HL-60 (cell line): ENCODE measurements around the gene GFOD2.

Experiments
- DNase-seq, 2 experiments: peaks; one replicate each; pipeline ENCODE4 v3.0.0-alpha.2; 2010 to 2020; ENCODE audit warnings: low read depth in 1 of 2, low spot score in 1 of 2
- H3K27ac ChIP-seq: fragments of 250-450 bp; sonication (Bioruptor Pico); replicated peaks from 2 replicates; pipeline ENCODE4 v1.5.1; 2020; ENCODE audit warnings: mild to moderate bottlenecking, moderate library complexity
- H3K27me3 ChIP-seq: fragments of 250-450 bp; sonication (Bioruptor Pico); 2 replicates; pipeline ENCODE4 v1.5.1; 2021; ENCODE audit warnings: mild to moderate bottlenecking, moderate library complexity; ENCODE audit not compliant: insufficient read depth, poor library complexity, severe bottlenecking
- H3K4me3 ChIP-seq: replicated peaks from 2 replicates; pipeline ENCODE4 v1.5.1; 2011; ENCODE audit warnings: mild to moderate bottlenecking, control low read depth, low read length; ENCODE audit not compliant: insufficient read depth
- CTCF ChIP-seq: IDR thresholded peaks from one replicate; pipeline ENCODE4 v1.5.1; 2011; ENCODE audit warnings: low read length, control low read depth, inconsistent platforms; ENCODE audit not compliant: insufficient read depth
- GABPA ChIP-seq: IDR thresholded peaks from 2 replicates; pipeline ENCODE4 v1.6.1; 2012; ENCODE audit warnings: low read depth
- POLR2AphosphoS5 ChIP-seq: IDR thresholded peaks from 2 replicates; pipeline ENCODE4 v1.6.1; 2012; ENCODE audit warnings: low read depth
- REST ChIP-seq: IDR thresholded peaks from 2 replicates; pipeline ENCODE4 v1.6.1; 2012; ENCODE audit warnings: low read depth; ENCODE audit not compliant: insufficient replicate concordance
- SPI1 ChIP-seq: IDR thresholded peaks from 2 replicates; pipeline ENCODE4 v1.6.1; 2012; ENCODE audit warnings: low read depth, mild to moderate bottlenecking, borderline replicate concordance

The GFOD2 gene

GRCh38 chr16:67708368-67708771, 10.7 kb downstream of the GFOD2 start:
- Histone ChIP-seq H3K27ac (no peak overlapping the region), H3K27me3 (no peaks in the 10 kb centered on the region), H3K4me3 (no peak overlapping the region)
- TF ChIP-seq POLR2AphosphoS5 (no peak), CTCF (no peak), REST (no peak), GABPA (no peak), SPI1 (no peak)
- DNase-seq: no peak

- H3K27me3 ChIP-seq: no peaks in the 10 kb centered on the region
- no peak overlapping the region for H3K4me3 ChIP-seq
- no peak overlapping the region for H3K27ac ChIP-seq
- DNase-seq: no peak
- TF ChIP-seq GABPA (no peak), SPI1 (no peak), POLR2AphosphoS5 (no peak), CTCF (no peak), REST (no peak)
These were observed 11.3 kb downstream of the GFOD2 start for GRCh38 chr16:67707790-67708189.

- Histone ChIP-seq H3K27ac (no peak overlapping the region), H3K4me3 (no peak overlapping the region), H3K27me3 (no peaks in the 10 kb centered on the region)
- no peak for DNase-seq
- TF ChIP-seq REST (no peak), SPI1 (no peak), CTCF (no peak), POLR2AphosphoS5 (no peak), GABPA (no peak)
These were observed 11.9 kb downstream of the GFOD2 start for GRCh38 chr16:67707210-67707609.
